HG02763 (cell line): ENCODE measurements around the gene ANTXR1.

ENCODE experiments used
- ATAC-seq: cut with Tn5 transposase; IDR thresholded peaks from one replicate; pipeline ENCODE4 v1.9.1; 2021; ENCODE audit warnings: mild to moderate bottlenecking, moderate library complexity; ENCODE audit not compliant: unreplicated experiment

Gene ANTXR1

DNA sequence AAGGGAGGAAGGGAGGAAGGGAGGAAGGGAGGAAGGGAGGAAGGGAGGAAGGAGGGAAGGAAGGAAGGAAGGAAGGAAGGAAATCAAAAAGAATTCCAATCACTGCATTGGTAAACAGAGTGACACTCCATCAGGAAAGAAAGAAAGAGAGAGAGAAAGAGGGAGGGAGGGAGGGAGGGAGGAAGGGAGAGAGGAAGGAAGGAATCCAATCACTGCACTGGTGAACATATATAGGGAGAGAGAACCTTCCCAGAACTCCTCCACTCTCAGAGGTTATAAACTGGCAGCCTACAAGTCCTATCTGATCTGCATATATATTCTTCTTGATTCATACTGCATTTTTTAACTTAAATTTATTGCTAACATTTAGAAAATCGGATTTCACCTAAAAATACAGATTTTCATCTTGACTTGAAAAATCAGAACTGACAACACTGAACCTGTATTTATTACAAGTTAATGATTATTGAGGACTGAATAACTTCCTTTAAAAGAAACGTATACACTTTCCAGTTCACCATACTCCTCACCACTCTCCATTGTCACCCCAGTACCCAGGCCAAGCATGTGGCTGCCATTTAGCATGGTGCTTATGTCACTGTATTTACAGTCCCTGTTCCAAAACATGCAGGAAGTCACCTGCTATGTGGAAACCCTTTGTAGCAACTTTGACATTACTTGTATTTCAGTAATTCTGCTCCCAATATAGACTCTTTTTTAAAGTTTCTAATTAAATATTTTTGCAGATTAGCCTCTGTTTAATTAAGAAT lies 83.5 kb downstream of the ANTXR1 start:
- ATAC-seq: no peak

DNA sequence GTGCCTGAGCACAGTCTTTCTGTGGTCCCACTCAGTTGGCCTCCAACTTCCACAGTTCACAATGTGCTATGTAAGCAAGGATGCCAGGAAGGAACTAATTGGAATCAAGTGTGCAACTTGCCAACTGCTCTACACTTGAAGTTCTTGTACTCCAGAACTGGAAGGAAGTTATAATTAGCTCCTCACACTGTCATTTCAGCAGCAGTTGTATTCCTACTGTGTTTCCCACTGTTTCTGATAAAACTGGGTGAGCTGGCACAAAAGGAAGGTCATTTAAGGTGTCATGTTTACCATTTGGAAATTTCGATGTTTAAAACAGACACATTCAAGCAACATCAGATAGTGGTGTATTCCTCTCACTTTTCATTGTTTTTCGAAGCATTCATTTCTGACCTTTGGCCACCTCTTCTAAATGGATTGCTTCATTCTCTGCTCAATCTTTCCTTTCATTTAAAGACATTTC lies 84.2 kb downstream of the ANTXR1 start:
- ATAC-seq: no peak

DNA sequence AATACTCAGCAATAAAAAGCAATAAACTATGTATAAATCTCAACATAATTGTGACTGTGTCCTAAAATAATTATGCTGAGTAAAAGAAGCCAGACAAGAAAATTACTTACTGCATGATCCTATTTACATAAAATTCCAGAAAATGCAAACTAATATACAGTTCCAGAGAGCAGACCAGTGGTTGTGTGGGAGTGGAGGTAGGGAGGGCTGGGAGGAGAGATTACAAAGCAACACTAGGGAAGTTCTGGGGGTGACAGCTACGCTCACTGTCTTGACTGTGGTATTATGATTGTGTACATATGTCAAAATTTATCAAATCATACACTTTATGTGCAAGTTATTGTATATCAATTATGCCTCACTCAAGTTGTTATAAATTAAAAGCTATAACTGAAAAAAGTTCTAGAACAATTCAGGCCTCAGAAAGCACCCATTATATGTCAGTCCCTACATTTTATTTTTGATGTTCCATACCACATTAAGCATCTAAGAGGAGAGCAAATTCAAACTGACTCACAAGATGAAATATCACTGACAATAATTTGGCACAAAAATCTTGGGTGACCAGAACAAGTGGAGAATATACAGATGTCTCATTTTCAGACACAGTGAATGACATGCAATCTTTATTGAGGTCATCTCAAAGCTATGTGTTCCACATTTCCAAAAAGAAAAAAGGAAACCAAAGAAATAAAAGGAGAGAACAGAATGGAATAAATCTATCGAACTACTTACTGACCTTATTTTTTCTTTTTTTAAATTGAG lies 85.1 kb downstream of the ANTXR1 start:
- no peak for ATAC-seq

DNA sequence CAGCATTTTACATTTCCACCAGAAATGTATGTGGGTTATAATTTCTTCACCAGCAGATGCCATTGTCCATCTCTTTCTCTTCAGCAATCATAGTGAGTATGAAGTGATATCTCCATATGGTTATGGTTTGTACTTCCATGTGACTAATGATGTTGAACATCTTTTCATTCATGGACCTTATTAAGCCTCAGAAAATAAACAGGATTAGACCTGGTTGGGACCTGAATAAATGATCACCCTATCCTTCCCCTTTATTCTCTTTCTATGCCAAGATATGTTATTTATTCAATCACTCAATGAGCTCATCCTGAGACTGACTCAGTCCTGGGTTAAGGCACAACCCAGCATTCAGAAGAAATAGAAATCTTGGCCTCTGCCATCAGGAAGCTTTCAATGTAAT lies 86.6 kb downstream of the ANTXR1 start:
- no peak for ATAC-seq

DNA sequence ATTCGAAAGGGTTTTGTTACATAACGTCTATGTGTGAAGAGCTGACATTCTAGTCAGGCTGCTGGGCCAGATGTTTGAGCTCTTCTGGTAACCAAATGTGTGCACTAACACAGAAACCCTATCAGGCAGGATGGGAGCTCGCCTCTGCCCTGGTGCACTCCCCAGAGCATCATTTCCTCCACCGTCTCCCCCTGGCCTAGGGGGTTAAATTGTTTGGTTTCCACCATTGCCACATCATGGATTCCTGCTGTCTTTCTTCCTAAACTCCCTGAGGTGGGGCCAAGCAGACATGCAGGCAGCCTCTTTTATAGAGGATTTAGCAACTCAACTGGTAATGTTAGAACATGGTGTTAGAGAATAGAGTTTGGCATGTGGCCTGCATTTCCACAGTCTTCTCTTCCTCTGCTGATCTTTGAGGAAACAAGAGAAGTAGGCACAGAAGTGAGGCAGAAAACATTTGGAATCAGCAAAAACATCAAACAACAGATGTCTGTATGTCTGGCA lies 87.3 kb downstream of the ANTXR1 start:
- no peak for ATAC-seq

DNA sequence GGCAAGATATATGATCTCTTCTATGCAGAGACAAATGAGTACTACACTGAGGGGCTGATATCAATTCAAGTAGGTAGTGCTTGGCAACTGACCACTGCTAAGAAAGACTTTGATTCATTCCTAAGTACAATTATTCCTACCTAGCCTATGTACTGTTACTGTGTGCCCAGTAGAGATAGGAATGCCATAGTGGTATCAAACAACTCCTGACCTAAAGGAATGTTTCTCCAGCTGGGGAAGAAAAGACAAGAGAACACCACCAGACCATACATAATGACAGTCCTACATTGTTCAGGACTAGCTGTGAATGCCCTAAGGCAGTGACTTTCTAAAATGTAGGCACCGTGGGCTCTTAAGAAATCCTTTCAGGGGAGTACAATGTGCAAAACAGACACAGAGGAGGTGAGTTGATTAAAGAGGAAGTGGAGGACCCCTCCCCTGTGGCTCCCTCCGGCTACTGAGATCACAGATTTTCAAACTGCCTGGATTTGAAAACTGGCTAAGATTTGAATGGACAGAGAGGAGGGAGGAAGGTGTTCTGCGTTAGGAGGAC lies 89.1 kb downstream of the ANTXR1 start:
- ATAC-seq: no peak

DNA sequence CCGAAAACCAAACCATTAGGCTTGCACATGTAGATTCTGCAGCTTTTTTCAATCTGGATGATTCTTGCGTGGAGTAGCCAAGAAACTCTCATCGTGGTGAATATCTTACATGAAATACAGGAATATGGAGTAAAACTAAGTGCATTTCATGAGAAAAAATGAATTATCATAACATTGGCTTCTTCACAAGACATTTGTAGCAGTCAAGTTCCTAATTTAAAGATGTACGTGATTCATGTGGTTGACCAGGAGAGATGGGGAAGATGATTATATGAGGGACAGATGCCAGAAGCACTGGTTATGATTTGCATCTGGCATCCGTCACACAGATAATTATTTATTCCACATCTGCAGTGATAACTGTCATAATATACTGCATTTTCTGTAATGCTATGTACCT lies 90.4 kb downstream of the ANTXR1 start:
- ATAC-seq: no peak

DNA sequence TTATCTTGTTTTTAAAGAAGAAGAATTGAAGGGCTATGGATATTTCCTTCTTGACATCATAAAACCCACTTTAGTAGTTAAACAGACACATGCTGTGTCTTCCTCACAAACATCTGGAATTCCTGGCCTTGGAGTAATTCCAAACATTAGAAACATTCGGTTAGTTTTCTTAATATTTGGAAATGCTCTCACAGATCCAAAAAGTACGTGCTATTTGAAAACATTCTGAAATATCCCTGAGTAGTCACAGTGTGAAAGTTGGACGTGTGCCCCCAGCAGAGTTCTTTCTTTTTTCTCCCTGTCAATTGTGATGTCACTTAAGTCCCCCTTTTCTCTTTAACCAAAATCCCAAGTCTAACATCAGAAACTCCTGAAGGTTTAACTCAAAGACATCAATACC lies 91.3 kb downstream of the ANTXR1 start:
- no peak for ATAC-seq

DNA sequence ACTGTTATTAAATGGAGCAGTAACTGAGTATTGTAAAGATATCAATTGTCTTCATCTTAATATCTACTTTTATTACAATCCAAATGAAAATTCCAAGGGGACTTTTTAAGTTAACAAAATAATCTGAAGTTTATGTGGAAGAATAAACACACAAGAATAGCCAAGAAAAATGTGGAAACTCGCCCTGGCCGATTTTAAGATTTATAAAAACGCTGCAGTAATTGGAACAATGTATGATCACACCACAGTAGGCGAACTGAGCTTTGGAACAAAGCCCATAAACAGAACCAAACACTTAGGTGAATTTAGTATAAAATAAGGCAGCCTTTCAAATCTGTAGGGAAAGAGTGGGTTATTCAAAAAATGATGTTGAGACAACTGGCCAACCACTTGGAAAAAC lies 96.3 kb downstream of the ANTXR1 start:
- ATAC-seq: no peak

DNA sequence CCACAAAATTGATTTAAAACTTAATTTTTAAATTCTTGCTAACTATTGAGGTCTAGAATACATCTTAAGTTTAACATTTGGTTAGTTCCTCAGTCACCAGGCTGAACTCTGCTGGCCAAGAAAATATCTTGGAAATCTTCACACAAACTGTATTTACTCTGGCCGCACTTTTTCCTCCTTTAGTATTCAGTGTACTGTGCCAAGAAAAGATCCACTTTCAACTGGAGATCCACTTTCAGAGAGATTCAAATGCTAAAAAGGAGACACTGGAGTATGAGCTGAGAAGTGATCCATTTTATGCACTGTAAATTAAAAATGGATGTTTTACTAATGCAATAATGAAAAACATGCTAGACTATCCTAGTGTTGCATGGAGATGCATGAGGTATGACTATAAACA lies 98.1 kb downstream of the ANTXR1 start:
- ATAC-seq: no peak

DNA sequence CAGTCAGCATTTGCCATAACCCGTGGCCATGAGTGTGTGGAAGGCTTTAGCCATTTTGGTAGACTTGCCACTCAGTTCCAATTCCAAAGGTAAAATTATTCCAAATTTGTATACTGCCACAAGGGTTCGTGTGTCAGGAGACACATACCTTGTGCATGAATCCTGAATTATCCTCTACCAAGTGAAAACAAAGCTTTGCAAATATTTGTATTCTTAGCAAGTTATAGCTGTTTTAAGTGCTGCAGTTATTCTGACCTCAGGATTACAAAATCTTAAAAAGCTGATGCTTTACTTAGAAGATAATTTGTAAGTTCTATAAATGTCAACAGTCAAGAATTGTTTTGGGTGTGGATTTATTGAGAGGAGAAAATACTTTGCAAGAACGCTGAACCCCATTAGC lies 100.6 kb downstream of the ANTXR1 start:
- ATAC-seq: no peak

DNA sequence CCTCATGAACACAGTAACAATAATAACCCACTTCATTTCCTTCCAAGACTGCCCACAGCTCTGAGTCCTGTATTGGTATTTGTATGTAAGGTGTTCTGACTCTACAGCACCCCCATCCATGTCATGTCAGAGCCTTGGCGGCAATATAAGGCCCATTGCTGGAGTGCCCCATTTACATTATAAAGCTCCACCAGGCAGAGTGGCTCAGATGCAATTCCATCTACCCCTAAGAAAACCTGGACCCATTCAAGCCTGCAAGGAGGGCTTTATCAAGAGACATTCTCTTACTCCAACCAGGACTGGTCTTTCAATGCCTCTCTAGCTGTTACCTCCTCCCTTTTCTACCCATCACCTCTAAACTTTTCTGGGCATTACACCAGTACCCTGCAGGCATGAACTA lies 101.6 kb downstream of the ANTXR1 start:
- ATAC-seq: no peak

DNA sequence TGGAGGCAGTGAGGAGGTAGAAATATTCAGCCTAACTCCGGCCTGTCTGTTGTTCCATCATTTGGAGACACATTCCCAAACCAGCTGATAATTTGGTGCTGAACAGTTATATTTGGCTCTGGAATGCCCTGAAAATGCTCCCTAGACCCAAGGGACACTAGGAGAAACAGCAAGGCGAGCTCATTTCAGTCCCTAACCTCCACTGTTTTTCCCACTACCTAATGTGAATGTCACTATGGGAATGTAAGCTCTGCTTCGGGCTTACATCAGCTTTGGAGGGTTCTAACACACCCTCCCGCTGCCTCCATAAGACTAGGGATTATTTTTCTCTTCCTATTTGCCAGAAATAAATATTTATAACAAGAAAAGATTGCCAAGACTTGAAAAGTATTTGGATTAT lies 103.5 kb downstream of the ANTXR1 start:
- ATAC-seq: no peak

DNA sequence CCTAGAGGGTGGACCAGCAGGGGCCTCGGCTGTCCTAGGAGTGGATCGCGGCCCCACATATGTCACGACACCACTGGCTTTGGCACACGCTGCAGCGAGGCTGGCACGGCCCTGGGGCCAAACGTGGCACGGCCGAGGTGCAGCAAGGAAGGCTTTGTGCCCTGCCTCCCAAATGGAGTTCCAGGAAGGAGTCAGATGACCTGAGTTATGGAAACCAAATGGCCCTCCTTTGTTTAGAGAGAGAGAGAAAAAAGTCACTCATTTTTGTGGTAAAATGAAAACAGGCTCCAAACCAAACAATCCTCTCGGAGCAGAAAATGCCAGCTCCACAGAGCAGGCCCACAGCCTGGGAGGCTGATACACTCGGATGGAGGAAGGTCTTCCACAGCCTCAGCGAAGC lies 105.6 kb downstream of the ANTXR1 start:
- no peak for ATAC-seq

DNA sequence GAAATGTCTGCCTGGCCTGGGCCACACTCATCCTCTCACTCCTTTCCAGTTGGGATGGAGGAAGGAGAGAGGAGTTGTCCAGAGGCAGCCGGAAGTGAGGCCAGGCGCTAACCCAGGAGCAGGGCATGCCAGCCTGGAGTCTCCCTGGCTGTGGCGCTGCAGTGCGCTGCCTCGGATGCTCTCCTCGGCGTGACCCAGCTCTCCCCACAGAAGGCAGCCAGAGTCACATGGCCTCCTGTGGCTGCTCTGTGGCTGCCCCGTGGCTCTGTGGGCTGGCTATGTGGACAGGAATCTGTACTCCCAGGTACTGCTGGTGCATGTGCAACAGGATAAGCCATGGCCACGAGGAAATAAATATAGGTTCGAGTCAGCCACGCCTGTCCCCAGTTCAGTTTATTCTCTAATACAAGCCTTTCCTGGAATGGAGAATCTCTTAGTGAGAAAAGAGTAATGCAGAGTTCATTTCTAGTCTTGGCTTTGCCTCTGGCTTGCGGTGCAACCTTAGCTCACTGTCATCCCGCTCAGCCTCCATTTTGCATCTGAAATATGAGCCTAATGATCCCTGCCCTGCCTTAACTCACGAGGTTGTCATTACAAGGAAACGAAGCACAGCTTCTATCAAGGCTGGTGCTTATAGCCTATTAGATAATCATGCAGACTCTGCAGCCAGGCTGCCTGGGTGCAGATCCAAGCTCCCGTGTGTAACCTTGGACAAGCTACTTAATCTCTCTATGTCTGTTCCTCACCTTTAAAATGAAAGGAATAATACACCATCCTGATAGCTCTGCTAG lies 106.3 kb downstream of the ANTXR1 start:
- no peak for ATAC-seq

DNA sequence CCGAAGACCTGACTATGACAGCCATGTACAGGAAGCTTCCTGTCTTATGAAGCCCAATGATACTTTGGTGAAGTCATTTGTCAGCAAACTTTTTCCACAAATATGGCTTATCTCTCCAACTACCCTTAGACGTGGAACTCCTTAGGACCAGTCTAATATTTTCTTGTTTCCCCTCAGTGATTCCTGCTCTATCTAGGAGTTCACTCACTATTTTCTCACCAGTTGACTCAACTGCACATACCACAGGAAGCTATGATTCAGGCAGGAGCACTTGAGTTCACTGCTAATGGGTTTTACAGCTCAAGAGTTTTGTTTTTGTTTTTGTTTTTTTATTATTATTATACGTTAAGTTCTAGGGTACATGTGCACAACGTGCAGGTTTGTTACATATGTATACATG lies 109.3 kb downstream of the ANTXR1 start:
- ATAC-seq: no peak

DNA sequence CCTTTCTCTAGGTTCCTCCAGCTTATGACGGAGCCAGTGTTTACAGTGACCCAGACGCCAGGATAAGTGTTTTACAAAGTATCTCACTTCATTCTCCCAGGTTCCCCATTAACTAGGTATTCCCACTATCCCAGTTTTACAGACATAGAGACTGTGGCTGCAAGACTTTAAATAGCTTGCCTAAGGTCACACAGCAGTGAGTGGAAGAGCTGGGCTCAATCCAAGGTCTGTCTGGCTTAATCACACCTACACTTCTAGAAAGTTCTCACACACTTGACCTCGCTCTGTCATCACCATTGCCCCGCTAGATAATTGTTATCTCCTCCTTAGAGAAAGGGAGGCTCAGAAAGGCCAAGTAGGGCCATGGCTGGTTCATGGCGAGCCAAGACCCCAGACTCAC lies 110.2 kb downstream of the ANTXR1 start:
- no peak for ATAC-seq

DNA sequence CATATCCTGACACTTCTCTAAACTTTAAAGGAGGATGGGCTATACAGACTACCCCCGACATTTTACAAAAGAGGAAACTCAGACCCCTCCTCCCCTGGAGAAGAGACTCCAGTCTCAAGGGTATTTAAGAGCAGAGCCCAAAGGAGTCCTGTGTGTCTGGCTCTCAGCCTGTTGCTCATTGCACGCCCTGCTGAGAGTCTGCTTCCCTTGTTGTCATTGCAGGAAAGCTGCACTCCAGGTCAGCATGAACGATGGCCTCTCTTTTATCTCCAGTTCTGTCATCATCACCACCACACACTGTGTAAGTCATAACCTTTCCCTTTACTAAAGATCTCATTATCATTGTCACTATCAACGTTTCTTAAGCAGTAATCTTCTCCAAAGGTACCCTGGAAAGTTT lies 111.4 kb downstream of the ANTXR1 start:
- ATAC-seq: no peak

DNA sequence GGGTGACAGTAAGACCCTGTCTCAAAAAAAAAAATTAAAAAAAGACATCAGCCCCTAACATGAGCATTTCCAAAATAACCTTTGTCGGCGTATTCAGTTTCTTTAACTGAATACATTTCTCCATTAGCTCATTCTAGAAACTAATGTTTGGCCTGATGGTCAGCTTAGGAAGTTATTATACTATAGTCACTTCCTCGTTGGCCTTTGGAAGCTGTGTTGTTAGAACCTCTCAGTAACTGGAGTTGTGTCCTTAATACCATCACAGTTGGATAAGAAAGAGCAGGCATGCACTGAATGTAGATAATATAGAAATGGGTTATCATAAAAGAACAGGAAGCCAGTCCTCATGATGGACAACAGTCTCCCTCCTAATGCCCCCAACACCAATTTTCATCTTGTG lies 112.8 kb downstream of the ANTXR1 start:
- ATAC-seq: no peak

DNA sequence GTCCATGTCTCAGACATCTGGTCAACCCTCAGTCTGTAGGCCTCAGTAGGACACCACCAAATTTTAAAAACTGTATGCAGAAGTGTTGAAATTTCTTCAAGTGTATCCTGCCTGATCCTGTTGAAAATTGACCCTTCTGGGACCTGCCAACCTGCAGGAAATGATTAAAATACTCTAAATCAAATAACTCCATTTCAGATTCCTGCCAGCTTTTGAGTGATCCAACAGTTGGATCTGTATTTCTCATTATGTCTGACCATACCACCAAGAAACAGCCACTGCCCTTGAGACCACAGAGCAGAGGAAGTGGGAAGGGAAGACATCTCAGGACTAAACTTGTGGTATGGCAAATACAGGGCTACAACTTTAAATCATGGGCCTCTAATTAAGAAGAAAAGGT lies 113.4 kb downstream of the ANTXR1 start:
- no peak for ATAC-seq

DNA sequence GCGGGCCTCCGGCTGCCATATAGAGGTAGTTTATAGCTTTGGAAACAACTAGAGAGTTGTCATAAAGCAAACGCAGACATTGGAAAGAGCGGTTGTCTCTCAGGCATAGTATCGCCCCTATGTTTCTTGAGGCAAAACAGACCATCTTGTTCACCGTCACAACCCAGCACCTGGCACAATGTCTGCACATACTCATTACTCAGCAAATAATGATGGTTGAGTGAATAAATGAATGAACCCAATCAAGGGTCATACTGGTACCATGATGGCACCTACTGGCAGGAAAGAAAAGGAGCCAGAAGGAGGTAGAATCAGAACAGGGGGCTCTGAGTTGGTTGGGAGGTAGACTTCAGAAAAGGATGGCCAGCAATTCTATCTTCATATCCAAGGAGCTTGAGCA lies 118.5 kb downstream of the ANTXR1 start:
- no peak for ATAC-seq
